GM18951 (cell line): ENCODE data around the gene RALGAPB.
A peak's percentile ranks its signal among the peaks of the same experiment; 100 is the strongest.
"Not testable (repeated sequence)": the region's sequence is repeated elsewhere in the genome, so short reads cannot be mapped to it uniquely, and the experiment has no call there.

ENCODE experiments used
- POLR2A ChIP-seq: IDR thresholded peaks from 4 replicates; pipeline ENCODE4 v1.6.1; 2011; ENCODE audit warnings: mild to moderate bottlenecking; ENCODE audit not compliant: insufficient read length, insufficient read depth; ENCODE audit errors: extremely low read depth
- in situ Hi-C: fragments of 300-500 bp; cut with MboI; formaldehyde crosslinking; loops from one replicate; pipeline ENCODE4 v1.12.0; 2022; ENCODE audit warnings: low sequenced_read_pairs, mixed read lengths, inconsistent platforms; ENCODE audit not compliant: unreplicated experiment

RALGAPB gene

GRCh38 chr20:38472513-38473366, at the start of gene RALGAPB:
TSS of gene RALGAPB (plus strand) at chr20:38472843. CDS start at chr20:38488433, 15,590 bp downstream.
- in situ Hi-C loops: no loop called here
- TF ChIP-seq POLR2A: peak; percentile 83

- no peak for TF ChIP-seq POLR2A
- in situ Hi-C loops: no loop called here
Measured at GRCh38 chr20:38423541-38423940, 49.1 kb upstream of the RALGAPB start.

DNA sequence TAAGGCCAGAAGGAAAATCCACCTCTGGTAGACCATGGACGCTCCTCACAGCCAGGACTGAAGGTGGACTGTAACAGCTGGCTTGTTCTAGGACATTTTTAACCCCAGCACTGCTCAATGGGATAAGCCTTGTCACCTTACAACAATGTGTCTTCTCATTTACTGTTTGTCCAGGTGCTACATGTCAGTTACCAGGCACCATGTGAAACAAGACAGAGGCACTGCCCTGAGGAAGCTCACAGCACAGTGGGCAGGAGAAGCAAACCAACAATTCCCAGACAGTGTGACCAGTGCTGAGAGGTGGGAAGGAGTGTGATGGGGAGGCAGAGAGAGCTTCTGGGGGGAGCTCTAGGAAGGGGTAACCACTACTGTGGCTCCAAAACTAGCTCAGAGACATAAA, 48.2 kb upstream of the RALGAPB start:
- TF ChIP-seq POLR2A: no peak
- in situ Hi-C loops: no loop called here

- no peak for TF ChIP-seq POLR2A
- in situ Hi-C loops: no loop called here
Measured at GRCh38 chr20:38426006-38426897, 46.4 kb upstream of the RALGAPB start.

- TF ChIP-seq POLR2A: no peak
- in situ Hi-C loops: no loop called here
Measured at GRCh38 chr20:38427655-38428023, 45.0 kb upstream of the RALGAPB start.

GRCh38 chr20:38428800-38429199, 43.8 kb upstream of the RALGAPB start:
- TF ChIP-seq POLR2A: no peak
- in situ Hi-C loops: no loop called here

- in situ Hi-C loops: no loop called here
Measured at GRCh38 chr20:38429301-38429700, 43.3 kb upstream of the RALGAPB start.

GRCh38 chr20:38430679-38431325, 41.8 kb upstream of the RALGAPB start:
- no peak for TF ChIP-seq POLR2A
- in situ Hi-C loops: no loop called here

More at GRCh38 chr20:38429301-38429700, 43.3 kb upstream of the RALGAPB start:
- TF ChIP-seq POLR2A: no peak

DNA sequence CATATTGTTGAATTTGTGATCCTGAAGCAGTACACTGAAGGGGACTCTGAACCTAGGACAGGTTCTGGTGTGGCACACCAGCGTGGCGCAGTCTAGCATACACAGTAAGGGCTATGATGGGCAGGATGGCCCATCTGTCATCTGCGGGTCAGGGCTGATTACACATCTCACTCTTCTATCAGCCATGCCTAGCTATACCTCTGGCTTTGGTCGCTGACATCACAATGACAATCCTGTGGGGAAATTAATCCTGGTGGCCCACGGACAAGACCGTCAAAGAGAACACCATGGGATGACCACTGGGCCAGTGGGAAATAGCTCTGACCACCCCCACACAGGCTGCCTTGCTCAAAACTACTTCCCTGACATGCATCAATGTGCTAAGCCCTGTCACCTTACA, 40.4 kb upstream of the RALGAPB start:
- in situ Hi-C loops: no loop called here
- no peak for TF ChIP-seq POLR2A

GRCh38 chr20:38432870-38433269, 39.8 kb upstream of the RALGAPB start:
- in situ Hi-C loops: not testable (repeated sequence)

GRCh38 chr20:38433304-38433972, 39.2 kb upstream of the RALGAPB start:
- TF ChIP-seq POLR2A: no peak
- in situ Hi-C loops: no loop called here

GRCh38 chr20:38434301-38434741, 38.3 kb upstream of the RALGAPB start:
- no peak for TF ChIP-seq POLR2A

More at GRCh38 chr20:38434301-38434741, 38.3 kb upstream of the RALGAPB start:
- in situ Hi-C loops: no loop called here
